Right ventricle myocardium inferior (tissue), 1 donor: Measurements from ENCODE around the gene SDK2. TPM values are rescaled to one million over a fixed set of nuclear protein-coding genes. Genes with fewer than 3 reads are reported as not detected.

ENCODE experiments used
- ATAC-seq: fragments of 200-7000 bp; cut with Tn5 transposase; one replicate; pipeline ENCODE4 v1.9.1; 2020; ENCODE audit warnings: mild to moderate bottlenecking, moderate library complexity
- DNase-seq: peaks from one replicate; pipeline ENCODE4 v3.0.0; 2021; ENCODE audit errors: missing footprints
- intact Hi-C: fragments of 100-400 bp; cut with DNase I; formaldehyde crosslinking; loops from one replicate; pipeline ENCODE4 v1.11.0; 2022
- total RNA-seq: library from RNA; stranded (reverse); fragmentation: NEBNext Ultra II Directional; extraction: Animal tissue kit (Norgen Biotek cat#: 25700); gene quantifications from one replicate; pipeline ENCODE4 v1.2.1, GENCODE V29; 2021
- donor health status: DM: no; HTN: yes; CAD: no; lungs with severe emphysema.

The SDK2 gene
- total RNA-seq, 1 donor from 2014 or later, result 1.6 TPM

DNA sequence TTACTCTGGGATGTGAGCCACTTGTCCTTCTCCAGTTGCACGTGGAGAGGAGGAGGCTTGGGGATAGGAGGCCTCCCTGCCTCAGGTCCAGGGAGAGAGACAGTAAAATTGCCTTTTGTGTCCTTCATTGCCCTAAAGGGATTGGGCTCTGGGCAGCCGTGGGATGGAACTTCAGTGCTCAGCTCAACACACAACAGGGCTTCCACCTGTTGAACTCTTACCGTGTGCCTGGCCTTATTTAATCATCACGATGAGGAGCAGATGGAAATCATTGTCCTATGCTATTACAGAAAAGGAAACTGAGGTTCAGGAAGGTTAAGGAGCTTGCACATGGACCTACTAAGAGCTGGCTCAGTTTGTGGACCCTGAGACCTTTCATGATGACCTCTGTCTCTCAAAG is 240.0 kb downstream of the SDK2 start:
- DNase-seq, result no peak
- no peak for ATAC-seq
- intact Hi-C loops, result no loop called here

DNA sequence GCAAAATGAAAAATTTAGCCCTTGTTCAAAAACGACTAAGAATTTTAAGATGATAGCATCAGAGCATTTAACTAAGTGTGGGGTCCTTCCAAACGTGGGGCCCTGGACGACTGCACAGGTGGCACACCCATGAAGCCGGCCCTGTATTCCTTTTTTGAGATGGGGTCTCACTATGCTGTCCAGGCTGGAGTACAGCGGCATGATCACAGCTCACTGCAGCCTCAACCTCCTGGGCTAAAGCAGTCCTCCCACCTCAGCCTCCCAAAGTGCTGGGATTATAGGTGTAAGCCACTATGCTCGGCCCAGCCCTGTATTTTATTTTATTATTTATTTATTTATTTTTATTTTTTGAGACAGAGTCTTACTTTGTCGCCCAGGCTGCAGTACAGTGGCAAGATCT is 241.8 kb downstream of the SDK2 start:
- no peak for ATAC-seq
- DNase-seq, result peak; percentile 11
- intact Hi-C loops, result no loop called here

DNA sequence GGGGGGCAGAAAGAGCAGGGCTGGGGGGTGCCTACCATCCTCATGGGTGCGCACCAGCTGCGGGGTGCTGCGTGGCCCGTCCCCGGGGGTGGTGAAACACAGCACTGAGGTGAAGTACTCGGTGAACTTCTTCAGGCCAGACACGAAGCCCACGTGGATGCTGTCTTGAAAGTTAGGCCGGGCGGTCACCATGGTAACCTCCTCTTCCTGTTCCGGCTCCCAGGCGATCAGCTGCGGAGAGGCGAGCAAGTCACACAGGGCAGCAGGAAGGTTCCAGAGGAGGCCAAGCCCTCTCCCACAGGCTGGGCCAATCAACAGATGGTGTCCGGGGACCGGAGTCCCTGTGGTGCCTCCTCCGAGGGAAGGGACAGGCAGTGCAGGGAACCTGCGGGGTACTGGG is 242.3 kb downstream of the SDK2 start:
- ATAC-seq (peak; percentile 42), DNase-seq (peak; percentile 78)
- intact Hi-C loops, result no loop called here

DNA sequence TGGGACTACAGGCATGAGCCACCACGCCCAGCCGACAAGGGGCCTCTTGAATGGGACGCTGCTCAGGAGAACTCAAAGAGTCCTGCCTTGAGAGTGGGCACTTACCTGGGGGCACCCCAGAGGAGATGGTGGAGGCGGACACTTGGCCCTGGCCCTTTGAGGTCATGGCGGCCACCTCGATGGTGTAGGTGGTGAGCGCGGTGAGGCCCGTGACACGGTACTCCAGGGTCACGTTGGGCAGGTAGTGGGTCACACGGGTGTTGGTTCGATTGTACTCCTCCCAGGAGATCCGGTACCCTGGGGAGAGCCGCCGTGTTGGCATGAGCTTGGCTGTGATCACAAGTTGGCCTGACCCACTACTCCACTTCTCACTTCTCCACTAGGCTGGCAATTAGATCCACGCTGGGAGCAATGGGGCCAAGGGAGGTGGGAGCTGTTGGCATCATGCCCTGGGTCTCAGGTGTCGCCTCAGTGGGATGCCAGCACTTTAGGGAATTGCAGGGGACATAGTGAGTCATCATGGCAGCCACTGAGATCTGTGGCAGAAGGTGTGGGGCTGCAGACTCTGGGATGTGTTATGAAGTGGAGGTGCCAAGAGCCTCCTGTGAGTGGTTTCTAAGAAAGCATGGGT is 243.2 kb downstream of the SDK2 start:
- peak; percentile 43 for DNase-seq
- ATAC-seq, result no peak

DNA sequence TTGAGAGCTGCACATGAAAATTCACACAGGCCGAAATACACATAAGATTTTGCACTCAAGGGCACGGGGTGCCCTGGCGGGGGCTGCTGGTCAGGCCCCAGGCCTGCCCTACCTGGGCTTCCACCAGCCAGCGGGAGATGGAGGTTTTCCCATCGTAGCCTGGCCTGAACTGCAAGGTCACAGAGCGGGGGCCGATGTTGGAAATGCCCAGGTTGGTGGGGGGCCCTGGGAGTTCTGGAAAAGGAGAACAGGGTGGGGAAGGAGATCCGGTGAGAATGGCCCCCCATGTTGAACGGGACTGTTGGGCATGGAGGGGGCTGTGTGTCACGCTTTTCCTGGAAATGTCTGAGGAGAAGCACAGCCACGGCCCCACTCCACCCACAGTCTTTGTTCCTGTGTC is 245.2 kb downstream of the SDK2 start:
- intact Hi-C loops, result no loop called here
- no peak for ATAC-seq
- peak; percentile 13 for DNase-seq

More for the DNA sequence above, 243.2 kb downstream of the SDK2 start:
- intact Hi-C loops, result no loop called here

DNA sequence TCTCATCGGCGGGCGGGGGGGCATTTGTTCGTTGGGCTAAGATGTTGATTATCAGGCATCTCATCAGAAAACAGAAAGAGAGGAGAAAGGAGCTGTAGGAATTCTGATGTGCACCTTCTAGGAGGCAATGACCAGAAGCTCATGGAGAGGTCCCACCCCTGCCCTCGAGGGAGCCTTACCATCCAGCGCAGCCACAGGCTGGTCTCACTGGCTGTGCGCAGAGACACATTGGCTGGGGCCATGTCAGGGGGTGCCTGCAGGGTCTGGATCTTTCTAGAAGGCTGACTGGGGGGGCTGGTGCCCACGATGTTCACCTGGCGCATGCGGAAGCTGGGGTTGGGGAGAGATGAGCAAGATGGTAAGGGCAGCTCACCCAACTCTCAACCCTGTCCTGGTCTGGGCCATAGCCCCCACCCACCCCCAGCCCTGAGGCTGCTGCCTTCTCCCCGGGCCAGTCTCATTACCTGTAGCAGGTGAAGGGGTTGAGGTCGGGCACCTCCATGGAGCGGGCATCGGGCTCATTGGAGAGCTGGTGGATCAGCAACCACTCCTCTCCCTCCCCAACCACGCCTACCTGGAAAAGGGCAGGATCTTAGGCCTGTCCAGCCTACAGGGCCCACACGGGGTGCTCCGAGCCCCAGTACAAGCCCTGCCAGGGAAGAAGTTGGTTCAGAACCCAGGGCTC is 246.2 kb downstream of the SDK2 start:
- ATAC-seq (no peak), DNase-seq (peak; percentile 62)
- intact Hi-C loops, result no loop called here

DNA sequence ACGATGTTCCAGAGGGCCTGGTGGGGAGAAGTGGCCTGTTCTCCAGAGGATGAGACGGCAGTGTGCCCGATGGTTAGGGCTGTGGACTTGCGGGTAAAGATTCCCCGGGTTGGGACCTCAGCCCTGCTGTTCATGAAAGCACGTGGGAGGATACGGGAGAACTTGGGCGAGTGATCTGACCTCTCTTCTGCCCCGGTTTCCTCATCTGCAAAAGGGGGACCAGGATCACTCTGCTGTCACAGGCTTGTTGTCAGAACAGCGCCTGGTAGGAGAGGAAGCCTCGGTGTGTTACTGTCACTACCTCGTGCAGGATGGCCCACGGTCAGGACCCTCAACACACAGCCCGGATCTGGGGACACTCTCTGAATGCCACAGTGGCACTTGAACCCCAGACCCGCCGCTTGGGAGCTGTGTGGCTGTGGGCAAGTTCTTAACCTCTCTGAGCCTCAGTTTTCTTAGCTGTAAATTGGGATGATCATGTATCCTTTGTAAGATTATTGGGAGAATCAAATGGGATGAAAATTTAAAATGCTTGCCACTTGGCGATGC is 246.9 kb downstream of the SDK2 start:
- DNase-seq (peak; percentile 43), ATAC-seq (no peak)
- intact Hi-C loops, result no loop called here

DNA sequence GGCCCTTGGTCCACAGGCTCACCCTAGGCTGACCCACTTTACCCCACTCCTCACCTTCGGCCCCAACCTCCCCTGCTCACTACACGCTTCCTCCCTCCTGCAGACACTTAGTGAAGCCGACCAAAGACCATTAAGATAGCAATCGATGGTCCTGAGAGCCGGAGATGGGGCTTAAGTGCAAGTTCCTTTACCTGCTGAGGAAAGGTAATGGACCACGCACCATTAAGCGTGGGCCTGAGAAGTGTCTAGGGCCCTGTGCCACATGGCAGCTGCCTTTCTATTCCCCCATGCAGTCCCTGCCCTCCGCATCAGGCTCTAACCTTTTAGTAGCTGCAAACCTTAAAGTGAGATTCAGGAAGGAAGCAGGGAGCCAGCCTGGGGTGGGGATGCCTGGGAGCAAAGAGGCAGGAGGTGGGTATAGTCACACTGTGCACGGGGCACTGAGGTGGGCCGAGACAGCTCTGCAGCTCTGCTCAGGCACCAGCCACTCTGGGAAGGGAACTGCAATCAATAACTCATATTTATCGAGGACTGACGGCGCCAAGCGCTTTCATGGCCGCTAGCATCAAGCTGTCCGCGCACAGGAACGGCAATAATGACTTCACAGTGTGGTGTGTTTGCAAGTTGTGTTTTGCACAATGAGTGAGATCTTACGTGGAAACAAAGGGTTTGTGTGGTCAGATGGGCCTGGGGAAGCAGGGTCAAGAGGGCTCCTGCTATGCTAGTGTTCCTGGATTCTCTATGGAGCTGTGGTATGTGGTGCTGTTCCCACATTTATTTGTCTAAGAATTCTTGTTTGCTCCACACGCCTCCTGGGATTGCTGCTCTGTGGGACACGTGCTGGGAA is 247.6 kb downstream of the SDK2 start:
- no peak for ATAC-seq
- intact Hi-C loops, result no loop called here
- DNase-seq, result peak; percentile 21

DNA sequence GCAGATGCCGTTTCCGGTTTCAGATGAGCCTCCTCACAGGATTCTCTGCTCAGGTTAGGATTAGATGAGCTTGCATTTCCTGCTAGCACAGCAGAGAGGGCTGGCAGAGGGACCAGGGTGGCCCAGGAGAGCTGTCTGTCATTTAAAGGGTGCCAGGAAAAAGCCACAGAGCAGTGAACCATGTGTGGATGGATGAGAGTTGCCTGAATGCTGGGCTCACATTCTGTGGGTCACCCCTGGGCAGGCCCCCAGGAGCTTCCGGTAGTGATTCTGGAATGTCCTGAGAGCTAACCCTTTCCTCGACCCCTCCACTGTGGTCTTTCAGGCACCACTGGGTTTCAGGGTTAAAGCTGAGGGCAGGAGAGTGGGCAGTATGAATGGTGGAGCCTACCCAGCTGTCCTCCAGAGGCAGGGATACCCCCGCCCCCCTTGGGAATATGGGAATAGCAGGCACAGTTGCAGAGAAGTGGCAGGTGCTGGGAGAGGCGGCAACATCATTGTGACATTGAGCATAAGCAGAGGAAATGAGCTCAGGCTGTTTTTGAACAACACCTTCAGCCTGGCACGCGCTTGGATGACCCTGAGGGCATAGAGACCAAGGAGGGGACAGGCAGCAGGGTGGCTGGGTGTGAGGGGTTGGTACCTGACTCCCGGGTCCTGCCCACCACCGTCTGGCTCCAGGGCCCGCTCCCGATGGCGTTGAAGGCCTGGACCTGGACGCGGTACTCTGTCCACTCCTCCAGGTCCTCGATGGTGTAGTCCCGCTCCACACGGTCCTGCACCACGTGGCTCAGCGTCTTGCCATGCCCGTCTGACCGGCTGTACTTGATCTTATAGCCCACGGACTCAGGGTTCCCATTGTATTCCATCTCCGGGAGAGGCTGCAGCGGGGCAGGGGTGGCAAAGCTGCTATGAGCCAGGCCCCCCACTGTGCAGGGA is 249.5 kb downstream of the SDK2 start:
- intact Hi-C loops, result no loop called here
- ATAC-seq (no peak), DNase-seq (peak; percentile 48)

DNA sequence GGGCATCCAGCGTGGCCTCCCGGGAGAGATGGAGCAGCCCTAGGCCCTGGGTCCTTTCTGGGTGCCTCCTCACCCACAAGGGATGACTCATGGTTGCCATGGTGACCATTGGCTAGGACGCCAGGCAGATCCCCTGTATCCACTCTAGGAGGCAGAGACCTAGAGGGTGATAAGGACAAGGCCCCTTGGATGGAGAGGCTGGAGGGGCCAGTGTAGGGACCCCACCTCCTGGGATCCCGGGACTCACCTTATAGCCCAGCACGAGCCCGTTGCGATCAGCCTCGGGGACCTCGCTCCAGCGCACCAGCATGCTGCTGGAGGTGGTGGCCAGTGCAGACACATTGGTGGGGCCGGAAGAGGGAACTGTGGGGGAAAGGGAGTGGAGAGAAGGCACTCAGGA is 250.3 kb downstream of the SDK2 start:
- no peak for ATAC-seq
- intact Hi-C loops, result no loop called here
- DNase-seq, result peak; percentile 20

DNA sequence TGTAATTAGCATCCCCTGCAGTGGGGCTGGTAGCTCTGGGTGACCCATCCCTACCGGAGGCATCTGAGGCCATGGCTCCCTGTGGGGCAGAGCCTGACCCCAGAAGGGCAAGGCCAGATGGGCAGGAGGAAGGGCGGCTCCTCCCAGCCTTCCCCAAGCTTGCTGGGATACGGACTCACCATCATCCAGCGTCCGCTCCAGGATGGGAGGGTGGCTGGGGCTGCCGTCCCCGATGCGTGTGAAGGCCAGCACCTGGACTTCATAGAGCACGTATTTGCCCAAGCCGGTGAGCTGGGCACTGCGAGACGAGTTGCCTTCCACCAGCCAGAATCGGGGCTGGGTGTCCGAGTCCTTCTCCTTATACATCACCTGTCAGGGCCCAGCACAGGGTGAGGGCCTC is 250.9 kb downstream of the SDK2 start:
- ATAC-seq (no peak), DNase-seq (peak; percentile 68)
- intact Hi-C loops, result no loop called here

DNA sequence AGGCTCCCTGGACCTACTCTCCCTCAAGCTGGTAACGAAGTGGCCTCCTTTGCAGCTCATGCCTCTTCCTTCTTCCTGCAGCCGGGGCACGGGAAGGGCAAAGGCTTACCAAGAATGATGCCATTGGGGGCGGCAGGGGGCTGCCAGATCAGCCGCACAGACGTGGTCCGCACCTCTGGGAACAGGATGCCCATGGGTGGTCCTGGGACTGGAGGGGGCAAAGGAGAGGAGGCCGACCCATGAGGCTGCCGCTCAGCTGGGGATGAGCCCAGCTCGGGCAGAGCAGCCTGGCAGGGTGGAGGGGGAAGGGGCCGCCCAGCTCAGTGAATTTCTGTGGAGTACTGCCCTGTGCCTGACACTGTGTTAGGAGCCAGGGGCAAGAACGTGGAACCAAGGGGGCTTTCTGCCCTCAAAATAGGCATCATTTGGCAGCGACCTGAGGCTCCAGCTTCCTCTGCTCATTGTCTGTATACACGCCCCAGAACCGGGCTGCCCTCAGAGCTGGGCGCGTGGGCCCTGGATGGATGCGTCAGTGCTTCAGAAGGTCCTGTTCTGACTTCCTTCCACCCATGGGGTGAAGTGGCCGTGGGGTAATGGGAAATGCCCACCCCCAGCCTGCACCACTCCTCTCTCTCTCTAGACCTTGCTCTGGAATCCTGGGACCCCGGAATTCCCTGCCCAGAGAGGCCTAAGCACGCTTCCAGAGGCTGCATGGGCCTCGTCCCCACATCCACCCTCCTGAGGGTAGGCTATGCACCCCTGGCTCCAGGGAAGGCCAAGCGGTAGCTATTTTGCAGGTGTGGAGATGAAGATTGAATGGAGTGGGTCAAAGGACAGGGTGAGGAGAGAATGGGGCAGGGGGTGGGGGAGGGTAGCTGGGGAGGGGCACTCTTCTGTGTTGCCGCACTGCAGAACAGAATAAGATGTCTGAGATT is 252.6 kb downstream of the SDK2 start:
- DNase-seq (peak; percentile 35), ATAC-seq (no peak)
- intact Hi-C loops, result no loop called here

DNA sequence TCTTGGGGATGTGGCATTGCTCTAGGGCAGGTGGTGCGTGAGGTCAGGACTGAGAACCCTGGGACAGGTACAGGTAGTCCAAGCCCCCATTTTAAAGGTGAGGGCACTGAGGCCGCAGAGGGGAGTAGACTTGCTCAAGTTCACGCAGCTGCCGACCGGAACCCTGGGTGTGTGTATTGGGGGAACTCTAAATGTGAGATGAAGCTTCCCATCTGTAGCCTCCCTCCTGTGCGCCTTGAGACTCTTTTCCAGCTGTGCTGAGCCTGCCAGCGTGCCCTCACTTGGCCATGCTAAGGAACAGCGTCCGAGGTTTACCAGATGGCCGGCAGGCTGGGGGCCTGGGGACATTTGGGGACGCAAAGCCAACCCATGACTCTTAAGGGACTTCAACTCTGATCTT is 253.4 kb downstream of the SDK2 start:
- DNase-seq (peak; percentile 62), ATAC-seq (no peak)

DNA sequence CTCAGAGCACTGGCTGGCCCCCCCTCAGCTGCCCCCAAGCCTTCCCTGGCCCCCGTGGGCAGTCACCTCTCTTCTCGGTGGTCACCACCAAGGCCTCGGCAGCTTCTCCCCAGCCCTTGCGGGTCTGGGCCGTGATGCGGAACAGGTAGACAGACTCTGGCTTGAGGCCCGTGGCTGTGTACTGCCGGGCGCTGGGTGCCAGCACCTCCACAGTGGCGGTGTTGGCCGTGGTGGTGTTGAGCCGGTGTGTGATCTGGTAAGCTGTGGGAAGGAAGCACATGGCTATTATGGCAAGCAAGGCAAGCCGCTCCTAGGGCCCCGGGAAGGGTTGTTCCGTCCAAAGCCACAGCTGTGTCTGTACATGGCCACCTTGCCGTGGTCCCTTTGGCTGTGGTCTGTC is 254.0 kb downstream of the SDK2 start:
- intact Hi-C loops, result no loop called here
- ATAC-seq, result no peak
- DNase-seq, result peak; percentile 9

More for the DNA sequence above, 253.4 kb downstream of the SDK2 start:
- intact Hi-C loops, result no loop called here

DNA sequence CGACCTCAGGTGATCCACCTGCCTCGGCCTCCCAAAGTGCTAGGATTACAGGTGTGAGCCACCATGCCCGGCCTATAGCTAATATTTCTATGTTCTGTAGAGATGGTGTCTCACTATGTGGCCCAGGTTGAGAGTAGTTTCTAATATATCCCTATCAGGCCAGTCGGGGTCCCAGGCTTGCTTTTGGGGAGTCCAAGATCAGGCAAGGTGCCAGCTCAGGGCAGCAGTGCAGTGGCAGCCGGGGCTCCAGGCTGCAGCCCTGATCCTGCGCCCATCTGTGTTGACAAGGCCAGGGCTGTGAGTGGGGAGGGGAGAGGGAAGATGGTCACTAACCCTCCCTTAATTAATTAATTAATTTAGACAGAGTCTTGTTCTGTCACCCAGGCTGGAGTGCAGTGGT is 254.8 kb downstream of the SDK2 start:
- DNase-seq (peak; percentile 27), ATAC-seq (no peak)
- intact Hi-C loops, result no loop called here

DNA sequence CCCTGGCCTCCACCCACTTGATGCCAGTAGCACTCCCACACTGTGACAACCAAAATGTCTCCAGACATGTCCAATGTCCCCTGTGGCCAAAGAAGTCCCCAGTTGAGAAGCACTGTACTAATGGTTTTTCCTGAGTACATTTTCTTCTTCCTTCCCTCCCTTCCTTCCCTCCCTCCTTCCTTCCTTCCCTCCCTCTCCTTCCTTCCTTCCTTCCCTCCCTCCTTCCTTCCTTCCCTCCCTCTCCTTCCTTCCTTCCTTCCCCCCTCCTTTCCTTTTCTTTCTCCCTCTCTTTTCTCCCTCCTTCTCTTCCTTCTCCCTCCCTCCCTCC is 255.7 kb downstream of the SDK2 start:
- ATAC-seq (no peak), DNase-seq (no peak)
- intact Hi-C loops, result no loop called here

DNA sequence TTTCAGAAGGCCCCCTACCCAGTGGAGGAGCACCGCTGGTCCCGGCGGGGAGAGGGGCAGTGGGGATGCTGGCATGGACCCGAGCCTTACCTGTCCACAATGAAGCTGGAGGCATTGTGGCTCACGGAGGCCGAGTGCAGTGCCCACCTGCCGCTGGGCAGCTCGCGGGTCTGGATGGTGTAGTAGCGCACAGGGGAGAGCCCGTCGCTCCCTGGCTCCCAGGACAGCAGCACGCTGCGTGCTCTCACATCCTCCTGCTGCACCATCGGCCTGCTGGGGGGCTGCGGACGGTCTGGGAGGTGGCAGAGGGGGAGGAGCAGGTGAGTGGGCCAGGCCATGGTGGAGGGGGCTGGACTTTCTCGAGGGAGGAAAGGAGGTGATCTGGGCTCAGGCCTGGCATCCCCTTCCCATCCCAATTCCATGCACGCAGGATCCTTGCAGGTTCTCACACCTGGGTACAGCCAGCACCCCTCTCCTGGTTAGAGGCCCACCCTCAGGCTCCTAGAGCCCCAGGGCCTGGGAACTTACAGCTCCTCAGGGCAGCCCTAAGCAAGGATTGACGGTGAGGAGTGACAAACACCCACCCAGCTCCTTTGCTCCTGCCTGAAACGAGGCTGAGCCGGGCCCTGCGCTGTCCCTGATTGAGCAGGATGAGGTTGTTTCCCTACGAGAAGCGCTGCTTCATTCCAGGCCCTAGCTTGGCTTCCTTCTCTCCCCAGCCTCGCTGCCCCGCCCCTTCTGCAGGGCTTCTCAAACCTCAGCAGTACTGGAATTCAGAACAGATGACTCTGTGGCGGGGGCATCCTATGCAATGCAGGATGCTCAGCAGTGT is 256.3 kb downstream of the SDK2 start:
- ATAC-seq (no peak), DNase-seq (peak; percentile 43)
- intact Hi-C loops, result no loop called here
